Esophagus muscularis mucosa (tissue), 3 donors: ENCODE measurements around the gene B3GALT6.

Source experiments
- CTCF ChIP-seq, 3 experiments: fragments of 200-600 bp in 2 of 3; fragments of 450-650 bp in 1 of 3; sonication (generic) in 2 of 3; IDR thresholded peaks; one replicate each; pipeline ENCODE4 v1.5.1; 2017 to 2019; ENCODE audit warnings: antibody characterized with exemption in 3 of 3, mild to moderate bottlenecking in 2 of 3, moderate library complexity in 1 of 3
- POLR2A ChIP-seq: fragments of 450-650 bp; IDR thresholded peaks from one replicate; pipeline ENCODE4 v1.6.1; 2017; ENCODE audit warnings: antibody characterized with exemption, moderate library complexity, mild to moderate bottlenecking, low read depth
- POLR2AphosphoS5 ChIP-seq, 2 donors: sonication (generic); formaldehyde crosslinking; IDR thresholded peaks; one replicate each; pipeline ENCODE4 v1.6.1; 2017; ENCODE audit warnings: antibody characterized with exemption in 2 of 2

DNA sequence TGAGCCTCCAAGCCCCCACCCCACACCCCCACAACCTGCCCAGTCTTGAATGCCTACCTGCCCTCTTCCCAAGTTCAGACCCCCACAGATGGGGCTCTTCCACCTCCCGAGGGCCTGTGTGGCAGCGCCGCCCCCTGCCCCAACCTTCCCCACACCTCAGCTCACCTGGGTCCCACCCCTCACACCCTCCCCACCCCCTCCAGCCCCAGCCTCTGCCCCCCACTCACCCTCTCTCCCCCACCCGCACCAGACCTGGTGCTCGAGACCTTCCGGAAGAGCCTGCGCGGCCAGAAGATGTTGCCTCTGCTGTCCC is 34.9 kb upstream of the B3GALT6 start:
- TF ChIP-seq POLR2AphosphoS5 (IDR thresholded peaks at IDR 0.05) (no peak), CTCF (IDR thresholded peaks at IDR 0.05) (no peak), POLR2A (no peak)
